HG02852 (cell line): ENCODE data around the gene LUM.
"Not testable (repeated sequence)": the region's sequence is repeated elsewhere in the genome, so short reads cannot be mapped to it uniquely, and the experiment has no call there.

Source experiments
- ATAC-seq: cut with Tn5 transposase; IDR thresholded peaks from one replicate; pipeline ENCODE4 v1.9.1; 2021; ENCODE audit warnings: mild to moderate bottlenecking, moderate library complexity; ENCODE audit not compliant: unreplicated experiment

Gene LUM

GRCh38 chr12:91109581-91110310, 1.5 kb downstream of the LUM start:
- ATAC-seq = no peak

- ATAC-seq = peak; percentile 76
Observed at GRCh38 chr12:91109148-91109564, 2.1 kb downstream of the LUM start.

GRCh38 chr12:91108196-91108755, 3.0 kb downstream of the LUM start:
- ATAC-seq = no peak

GRCh38 chr12:91106283-91106682, 5.0 kb downstream of the LUM start:
- ATAC-seq = no peak

- no peak for ATAC-seq
Observed at GRCh38 chr12:91105807-91106206, 5.5 kb downstream of the LUM start.

- ATAC-seq = peak; percentile 60
Observed at GRCh38 chr12:91104812-91105466, 6.4 kb downstream of the LUM start.

GRCh38 chr12:91103624-91104023, 7.7 kb downstream of the LUM start:
- ATAC-seq = no peak

- no peak for ATAC-seq
Observed at GRCh38 chr12:91103101-91103500, 8.2 kb downstream of the LUM start.

GRCh38 chr12:91100906-91101305, 10.4 kb downstream of the LUM start:
- ATAC-seq = no peak

- ATAC-seq = no peak
Observed at GRCh38 chr12:91099836-91100235, 11.5 kb downstream of the LUM start.

GRCh38 chr12:91099341-91099740, 12.0 kb downstream of the LUM start:
- ATAC-seq = no peak

- ATAC-seq = no peak
Observed at GRCh38 chr12:91098941-91099340, 12.4 kb downstream of the LUM start.

GRCh38 chr12:91098461-91098860, 12.8 kb downstream of the LUM start:
- no peak for ATAC-seq

GRCh38 chr12:91094957-91095356, 16.3 kb downstream of the LUM start:
- no peak for ATAC-seq

- no peak for ATAC-seq
Observed at GRCh38 chr12:91094032-91094662, 17.1 kb downstream of the LUM start.

- ATAC-seq = no peak
Observed at GRCh38 chr12:91093341-91093740, 18.0 kb downstream of the LUM start.

- ATAC-seq = no peak
Observed at GRCh38 chr12:91091916-91092715, 19.2 kb downstream of the LUM start.

GRCh38 chr12:91089953-91090352, 21.3 kb downstream of the LUM start:
- not testable (repeated sequence) for ATAC-seq

GRCh38 chr12:91080041-91080440, 31.3 kb downstream of the LUM start:
- no peak for ATAC-seq

GRCh38 chr12:91078501-91078900, 32.8 kb downstream of the LUM start:
- no peak for ATAC-seq
